GM20000 (cell line): Measurements from ENCODE around the gene HTR2B.

Source experiments
- DNase-seq: peaks from one replicate; pipeline ENCODE4 v3.0.0; 2012; ENCODE audit warnings: low spot score
- CTCF ChIP-seq: IDR thresholded peaks from 2 replicates; pipeline ENCODE4 v1.5.1; 2012; ENCODE audit warnings: mild to moderate bottlenecking, control low read depth; ENCODE audit errors: extremely low read depth, missing control alignments

Gene HTR2B

DNA sequence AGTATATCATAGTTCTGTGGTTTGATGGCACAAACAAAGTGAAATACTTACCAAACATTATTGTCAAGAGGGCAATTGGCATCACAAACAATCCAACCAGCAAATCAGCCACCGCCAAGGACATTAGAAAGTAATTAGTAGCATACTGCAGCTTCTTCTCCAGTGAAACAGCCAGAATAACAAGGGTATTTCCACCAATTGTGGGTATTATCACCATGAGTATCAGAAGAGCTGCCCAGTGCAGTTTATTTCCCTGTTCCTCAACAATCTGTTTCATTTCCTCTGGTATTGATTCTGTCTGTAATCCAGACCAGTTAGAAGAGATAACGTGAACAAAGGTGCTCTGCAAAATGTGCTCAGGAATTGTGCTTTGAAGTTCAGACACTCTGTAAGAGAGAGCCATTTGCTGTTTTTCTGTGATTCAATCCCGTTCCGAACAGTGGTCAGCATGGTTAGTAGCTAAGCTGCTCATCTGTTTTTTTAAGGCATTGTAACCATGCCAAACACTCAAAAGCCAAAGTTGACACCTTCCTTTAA lies 1.4 kb downstream of the HTR2B start:
- no peak for TF ChIP-seq CTCF
- DNase-seq, result peak; percentile 10

DNA sequence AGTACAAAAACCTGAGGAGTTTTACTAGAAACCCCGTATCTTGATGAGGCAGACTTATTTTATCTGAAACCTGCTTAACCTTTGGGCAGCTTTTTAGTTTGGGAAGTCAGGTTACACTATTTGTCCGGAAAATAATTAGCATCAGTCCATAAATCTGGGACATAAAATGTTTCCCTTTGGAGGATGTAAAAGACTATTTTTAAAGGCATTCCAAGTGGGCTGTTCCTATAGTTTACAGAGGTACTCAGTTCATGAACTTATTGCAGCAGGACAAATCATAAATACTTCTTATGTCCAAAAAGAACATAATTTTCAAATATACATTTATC lies 6.3 kb downstream of the HTR2B start:
- no peak for TF ChIP-seq CTCF
- no peak for DNase-seq

DNA sequence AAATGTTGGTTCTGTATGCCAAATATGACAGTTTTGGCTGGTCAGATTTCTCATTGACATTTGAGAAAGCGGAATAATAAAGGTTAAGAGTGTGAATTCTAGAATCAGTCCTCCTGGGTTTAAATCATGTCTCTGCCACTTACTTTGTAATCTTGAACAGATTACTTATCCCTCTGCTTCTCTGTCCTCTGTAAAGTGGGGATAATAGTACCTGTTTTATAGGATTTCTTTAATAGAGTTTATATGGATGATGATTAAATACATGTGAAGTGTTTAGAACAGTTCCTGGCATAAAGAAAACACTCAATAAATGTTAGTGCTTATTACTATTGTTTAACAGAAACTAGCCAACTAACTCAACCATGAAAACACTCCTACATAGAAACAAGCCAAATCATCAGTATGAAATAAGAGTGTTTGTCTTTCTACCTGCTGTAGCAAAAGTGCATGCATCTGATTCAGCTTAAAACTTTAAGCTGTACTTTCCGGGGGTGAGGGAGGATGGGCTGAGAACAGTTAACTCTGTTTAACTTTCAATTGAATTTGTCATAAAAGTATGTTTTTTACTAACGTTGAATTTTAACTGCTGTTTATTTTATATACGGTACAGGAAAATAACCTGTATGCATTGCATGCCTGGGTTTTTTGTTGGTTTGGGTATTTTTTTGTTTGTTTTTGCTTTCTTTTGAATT lies 6.8 kb downstream of the HTR2B start:
- DNase-seq, result no peak
- TF ChIP-seq CTCF, result no peak

DNA sequence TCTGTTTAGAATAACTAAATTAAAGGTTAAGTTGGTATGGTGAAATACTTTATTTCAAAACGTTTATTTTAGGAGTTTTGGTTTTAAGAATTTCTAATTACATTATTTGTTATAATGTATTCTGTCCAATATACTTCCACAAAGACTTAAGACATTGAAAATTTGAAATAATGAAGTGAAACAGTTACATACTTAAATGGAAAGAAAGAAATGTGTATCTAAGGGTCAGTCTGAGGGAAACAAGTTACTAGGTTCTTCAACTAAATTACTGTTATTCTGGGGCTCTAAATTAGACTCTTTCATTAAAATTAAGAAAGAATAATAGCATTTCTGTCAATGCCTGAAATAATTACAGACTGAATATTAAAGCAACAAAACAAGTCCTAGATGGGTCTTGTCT lies 7.7 kb downstream of the HTR2B start:
- DNase-seq, result no peak
- TF ChIP-seq CTCF, result no peak

- no peak for DNase-seq
- no peak for TF ChIP-seq CTCF
Observed at GRCh38 chr2:231115651-231116050, 9.2 kb downstream of the HTR2B start.

- DNase-seq, result no peak
- TF ChIP-seq CTCF, result no peak
Observed at GRCh38 chr2:231113489-231113888, 11.4 kb downstream of the HTR2B start.

- no peak for TF ChIP-seq CTCF
- no peak for DNase-seq
Observed at GRCh38 chr2:231111987-231112386, 12.9 kb downstream of the HTR2B start.
